Smooth muscle cell (in vitro differentiated cells): ENCODE measurements around the gene BIRC7. TPM values are rescaled to one million over a fixed set of nuclear protein-coding genes. Genes with fewer than 3 reads are reported as not detected.

Experiments
- DNase-seq: peaks from one replicate; lab custom pipeline; 2025; ENCODE audit not compliant: unreplicated experiment; lab: John Stamatoyannopoulos, UW
- H2AFZ ChIP-seq: fragments of 200-600 bp; sonication (generic); 2 replicates; pipeline ENCODE4 v1.6.0; 2016; ENCODE audit warnings: antibody characterized with exemption, low read depth, mild to moderate bottlenecking
- H3F3A ChIP-seq: fragments of 200-600 bp; sonication (generic); 2 replicates; pipeline ENCODE4 v1.6.0; 2017; ENCODE audit warnings: antibody characterized with exemption, low read depth
- H3K27ac ChIP-seq: fragments of 200-600 bp; sonication (generic); 2 replicates; pipeline ENCODE4 v1.5.1; 2016; ENCODE audit warnings: low read depth, mild to moderate bottlenecking
- H3K27me3 ChIP-seq: fragments of 200-600 bp; sonication (generic); 2 replicates; pipeline ENCODE4 v1.6.1; 2016; ENCODE audit warnings: low read depth, mild to moderate bottlenecking
- H3K36me3 ChIP-seq: fragments of 200-600 bp; sonication (generic); 2 replicates; pipeline ENCODE4 v1.5.1; 2016; ENCODE audit warnings: low read depth
- H3K4me1 ChIP-seq: fragments of 200-600 bp; sonication (generic); 2 replicates; pipeline ENCODE4 v1.5.1; 2016; ENCODE audit warnings: low read depth
- H3K4me2 ChIP-seq: fragments of 200-600 bp; sonication (generic); 2 replicates; pipeline ENCODE4 v1.6.0; 2016; ENCODE audit warnings: mild to moderate bottlenecking
- H3K4me3 ChIP-seq: fragments of 200-600 bp; sonication (generic); 2 replicates; pipeline ENCODE4 v1.5.1; 2016; ENCODE audit warnings: mild to moderate bottlenecking
- H3K79me2 ChIP-seq: fragments of 200-600 bp; sonication (generic); 2 replicates; pipeline ENCODE4 v1.6.0; 2016; ENCODE audit warnings: low read depth, mild to moderate bottlenecking
- H3K9ac ChIP-seq: fragments of 200-600 bp; sonication (generic); 2 replicates; pipeline ENCODE4 v1.6.0; 2016; ENCODE audit warnings: low read depth
- H3K9me3 ChIP-seq: fragments of 200-600 bp; sonication (generic); replicated peaks from 2 replicates; pipeline ENCODE4 v1.5.1; 2016; ENCODE audit warnings: low read depth
- H4K20me1 ChIP-seq: fragments of 200-600 bp; sonication (generic); 2 replicates; pipeline ENCODE4 v1.6.0; 2016; ENCODE audit warnings: low read depth
- WGBS: methylation state at CpG from one replicate; pipeline ENCODE4 v1.1.7; 2016; ENCODE audit warnings: low lambda C conversion rate; 5-methylcytosine and 5-hydroxymethylcytosine counted together
- polyA plus RNA-seq: library from polyadenylated mRNA; unstranded; fragments of >200 nt; fragmentation: Nextera tagmentation; extraction: Ambion mirVana; gene quantifications from 2 replicates; pipeline ENCODE4 v1.2.1, GENCODE V29; 2016
- total RNA-seq: library from RNA; depleted of rRNA; stranded (reverse); fragments of >200 nt; gene quantifications from 2 replicates; pipeline ENCODE4 v1.2.3, GENCODE V29; 2014
- TF ChIP-seq, protein P1 (sequence below): fragments of 200-600 bp; sonication (generic); IDR thresholded peaks from 2 replicates; pipeline ENCODE4 v1.5.1; 2017; ENCODE audit warnings: borderline replicate concordance, mild to moderate bottlenecking, antibody characterized with exemption; ENCODE audit not compliant: insufficient read depth, poor library complexity, severe bottlenecking

BIRC7 gene
- total and polyA plus RNA-seq, 2 experiments from 2014 or later, result 5.8 to 10.9 TPM

- H3K4me3 ChIP-seq, result peak within 1 kb of the TSS; percentile 97
- H3K79me2 ChIP-seq, result peaks cover 60% of the 10 kb centered on the region
Observed at GRCh38 chr20:63272105-63273058, 36.7 kb downstream of the BIRC7 start, which contains the start of gene ARFGAP1. ARFGAP1 (plus strand) TSS chr20:63272813; CDS start chr20:63275581, 2,768 bp downstream.

DNA sequence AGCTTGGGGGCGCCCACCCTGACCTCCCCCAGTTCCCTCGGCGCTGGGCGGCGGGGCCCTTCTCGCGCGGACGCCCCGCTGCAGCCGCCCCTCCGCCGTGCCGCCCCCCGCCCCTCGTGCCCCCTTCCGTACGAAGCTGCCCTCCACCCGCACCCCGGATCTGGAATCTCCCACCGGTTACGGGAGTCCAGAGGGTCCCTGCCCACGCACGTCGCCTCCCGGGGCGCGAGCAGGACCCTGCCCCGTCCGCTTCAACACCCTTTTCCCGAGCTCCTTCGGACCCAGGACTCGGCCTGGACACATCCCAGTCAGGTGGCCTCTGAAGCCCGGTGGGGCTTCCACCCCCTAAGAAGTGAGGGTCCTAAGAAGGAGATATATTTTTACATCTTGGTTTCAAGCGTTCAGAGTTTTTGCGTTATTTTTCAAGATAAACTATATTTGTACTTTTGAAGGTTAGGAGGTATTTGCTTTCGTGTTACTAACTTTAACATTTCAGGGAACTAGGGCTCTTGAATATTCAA lies 37.4 kb downstream of the BIRC7 start:
- Histone ChIP-seq H4K20me1 (peaks cover 50% of the 10 kb centered on the region), H3K27ac (peak overlapping the region; percentile 95), H3F3A (peaks cover 5% of the 10 kb centered on the region), H3K79me2 (peaks cover 67% of the 10 kb centered on the region), H3K36me3 (no peaks in the 10 kb centered on the region), H3K4me3 (peak overlapping the region; percentile 97), H3K9me3 (no peaks in the 10 kb centered on the region), H3K4me1 (peaks cover 19% of the 10 kb centered on the region), H3K4me2 (peak overlapping the region; percentile 99), H3K9ac (peak overlapping the region; percentile 99), H2AFZ (no peak overlapping the region), H3K27me3 (no peaks in the 10 kb centered on the region)
- WGBS, result under 1% methylated on average over 19 of the region's 37 CpGs
- TF ChIP-seq, protein P1, sequence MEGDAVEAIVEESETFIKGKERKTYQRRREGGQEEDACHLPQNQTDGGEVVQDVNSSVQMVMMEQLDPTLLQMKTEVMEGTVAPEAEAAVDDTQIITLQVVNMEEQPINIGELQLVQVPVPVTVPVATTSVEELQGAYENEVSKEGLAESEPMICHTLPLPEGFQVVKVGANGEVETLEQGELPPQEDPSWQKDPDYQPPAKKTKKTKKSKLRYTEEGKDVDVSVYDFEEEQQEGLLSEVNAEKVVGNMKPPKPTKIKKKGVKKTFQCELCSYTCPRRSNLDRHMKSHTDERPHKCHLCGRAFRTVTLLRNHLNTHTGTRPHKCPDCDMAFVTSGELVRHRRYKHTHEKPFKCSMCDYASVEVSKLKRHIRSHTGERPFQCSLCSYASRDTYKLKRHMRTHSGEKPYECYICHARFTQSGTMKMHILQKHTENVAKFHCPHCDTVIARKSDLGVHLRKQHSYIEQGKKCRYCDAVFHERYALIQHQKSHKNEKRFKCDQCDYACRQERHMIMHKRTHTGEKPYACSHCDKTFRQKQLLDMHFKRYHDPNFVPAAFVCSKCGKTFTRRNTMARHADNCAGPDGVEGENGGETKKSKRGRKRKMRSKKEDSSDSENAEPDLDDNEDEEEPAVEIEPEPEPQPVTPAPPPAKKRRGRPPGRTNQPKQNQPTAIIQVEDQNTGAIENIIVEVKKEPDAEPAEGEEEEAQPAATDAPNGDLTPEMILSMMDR, result no peak
- DNase-seq, result no peak

More at GRCh38 chr20:63272105-63273058, 36.7 kb downstream of the BIRC7 start, which contains the start of gene ARFGAP1:
- H3K27me3 ChIP-seq, result no peaks in the 10 kb centered on the region
- H4K20me1 ChIP-seq, result peaks cover 43% of the 10 kb centered on the region
- 4% methylated on average over 31 of the region's 97 CpGs for WGBS
- TF ChIP-seq, protein P1, result no peak
- H3K27ac ChIP-seq, result peak within 1 kb of the TSS; percentile 95
- H3K4me2 ChIP-seq, result peak within 1 kb of the TSS; percentile 99
- peaks cover 23% of the 10 kb centered on the region for H3K4me1 ChIP-seq
- DNase-seq, result peak; percentile 52
- no peaks in the 10 kb centered on the region for H3K36me3 ChIP-seq
- H3F3A ChIP-seq, result peaks cover 8% of the 10 kb centered on the region
- peak within 1 kb of the TSS; percentile 99 for H3K9ac ChIP-seq
- H3K9me3 ChIP-seq, result no peaks in the 10 kb centered on the region
- H2AFZ ChIP-seq, result no peak within 1 kb of the TSS

GRCh38 chr20:63273635-63274380 lies 38.1 kb downstream of the BIRC7 start:
- H3K4me3 ChIP-seq, result peak overlapping the region; percentile 97
- peaks cover 5% of the 10 kb centered on the region for H3F3A ChIP-seq
- peaks cover 19% of the 10 kb centered on the region for H3K4me1 ChIP-seq
- TF ChIP-seq, protein P1, result no peak
- H3K27ac ChIP-seq, result peak overlapping the region; percentile 95
- no peak overlapping the region for H2AFZ ChIP-seq
- H3K4me2 ChIP-seq, result peak overlapping the region; percentile 99
- peaks cover 57% of the 10 kb centered on the region for H4K20me1 ChIP-seq
- no peaks in the 10 kb centered on the region for H3K9me3 ChIP-seq
- no peaks in the 10 kb centered on the region for H3K27me3 ChIP-seq
- H3K79me2 ChIP-seq, result peaks cover 70% of the 10 kb centered on the region
- no peaks in the 10 kb centered on the region for H3K36me3 ChIP-seq
- DNase-seq, result no peak
- H3K9ac ChIP-seq, result peak overlapping the region; percentile 99
- 30% methylated on average over 20 of the region's 20 CpGs for WGBS
